Suprapubic skin (tissue), 4 donors: Measurements from ENCODE around the gene XYLT1. TPM values are rescaled to one million over a fixed set of nuclear protein-coding genes. Genes with fewer than 3 reads are reported as not detected.

Experiments
- DNase-seq, 2 donors: peaks; one replicate each; pipeline ENCODE4 v3.0.0-alpha.2; 2019; ENCODE audit warnings: low spot score in 2 of 2
- H3K27ac ChIP-seq: fragments of 200-600 bp; sonication (generic); one replicate; pipeline ENCODE4 v1.5.1; 2019
- H3K27me3 ChIP-seq: fragments of 200-600 bp; sonication (generic); one replicate; pipeline ENCODE4 v1.5.1; 2019
- H3K36me3 ChIP-seq: fragments of 200-600 bp; sonication (generic); one replicate; pipeline ENCODE4 v1.5.1; 2019
- H3K4me1 ChIP-seq: fragments of 200-600 bp; sonication (generic); one replicate; pipeline ENCODE4 v1.5.1; 2019
- H3K4me3 ChIP-seq: fragments of 200-600 bp; sonication (generic); one replicate; pipeline ENCODE4 v1.5.1; 2019; ENCODE audit warnings: mild to moderate bottlenecking
- H3K9me3 ChIP-seq: fragments of 200-600 bp; sonication (generic); one replicate; pipeline ENCODE4 v1.5.1; 2019
- CTCF ChIP-seq, 2 donors: fragments of 200-600 bp in 1 of 2; fragments of 450-650 bp in 1 of 2; sonication (generic) in 1 of 2; IDR thresholded peaks; one replicate each; pipeline ENCODE4 v1.5.1; 2016 to 2019; ENCODE audit warnings: antibody characterized with exemption in 2 of 2, mild to moderate bottlenecking in 1 of 2, moderate library complexity in 1 of 2
- EP300 ChIP-seq: sonication (generic); formaldehyde crosslinking; IDR thresholded peaks from one replicate; pipeline ENCODE4 v1.6.1; 2017; ENCODE audit warnings: antibody characterized with exemption
- POLR2A ChIP-seq, 2 donors: fragments of 450-650 bp; IDR thresholded peaks; one replicate each; pipeline ENCODE4 v1.6.1; 2017; ENCODE audit warnings: antibody characterized with exemption in 2 of 2, mild to moderate bottlenecking in 2 of 2, moderate library complexity in 2 of 2
- POLR2AphosphoS5 ChIP-seq, 3 donors: sonication (generic); formaldehyde crosslinking; IDR thresholded peaks; one replicate each; pipeline ENCODE4 v1.6.1; 2017; ENCODE audit warnings: antibody characterized with exemption in 3 of 3
- WGBS: methylation state at CpG from one replicate; pipeline ENCODE4 v1.1.5; 2018; 5-methylcytosine and 5-hydroxymethylcytosine counted together
- total RNA-seq, 4 donors: library from RNA; depleted of rRNA; stranded (reverse); fragments of >200 nt; gene quantifications; one replicate each; pipeline ENCODE4 v1.1.0, GENCODE V29; 2016

Gene XYLT1
- total RNA-seq, 4 donors from 2014 or later: 23.5 to 30.6 (median 25.7) TPM

GRCh38 chr16:17373533-17373932, 97.2 kb downstream of the XYLT1 start:
- Histone ChIP-seq H3K4me3 (no peak overlapping the region), H3K36me3 (no peaks in the 10 kb centered on the region), H3K9me3 (no peaks in the 10 kb centered on the region), H3K27ac (no peak overlapping the region), H3K4me1 (peaks cover 32% of the 10 kb centered on the region), H3K27me3 (no peaks in the 10 kb centered on the region)
- WGBS: 95% methylated on average over 3 of the region's 3 CpGs
- no peak for DNase-seq
- TF ChIP-seq POLR2AphosphoS5 (IDR thresholded peaks at IDR 0.05) (no peak), EP300 (no peak), POLR2A (IDR thresholded peaks at IDR 0.05) (no peak), CTCF (IDR thresholded peaks at IDR 0.05) (no peak)

GRCh38 chr16:17372386-17372785, 98.4 kb downstream of the XYLT1 start:
- Histone ChIP-seq H3K4me3 (no peak overlapping the region), H3K36me3 (no peaks in the 10 kb centered on the region), H3K9me3 (no peaks in the 10 kb centered on the region), H3K27ac (no peak overlapping the region), H3K27me3 (no peaks in the 10 kb centered on the region), H3K4me1 (peaks cover 31% of the 10 kb centered on the region)
- WGBS: 88% methylated on average over 5 of the region's 5 CpGs
- no peak for DNase-seq
- TF ChIP-seq POLR2AphosphoS5 (IDR thresholded peaks at IDR 0.05) (no peak), EP300 (no peak), POLR2A (IDR thresholded peaks at IDR 0.05) (no peak), CTCF (IDR thresholded peaks at IDR 0.05) (no peak)

GRCh38 chr16:17371299-17371698, 99.5 kb downstream of the XYLT1 start:
- Histone ChIP-seq H3K4me1 (peaks cover 37% of the 10 kb centered on the region), H3K4me3 (no peak overlapping the region), H3K36me3 (no peaks in the 10 kb centered on the region), H3K27me3 (no peaks in the 10 kb centered on the region), H3K27ac (no peak overlapping the region), H3K9me3 (no peaks in the 10 kb centered on the region)
- 83% methylated on average over 2 of the region's 2 CpGs for WGBS
- DNase-seq: no peak
- TF ChIP-seq POLR2AphosphoS5 (IDR thresholded peaks at IDR 0.05): no peak
- TF ChIP-seq CTCF (IDR thresholded peaks at IDR 0.05): no peak
- no peak for TF ChIP-seq EP300
- no peak for TF ChIP-seq POLR2A (IDR thresholded peaks at IDR 0.05)

GRCh38 chr16:17370731-17371285, 100.0 kb downstream of the XYLT1 start:
- no peak for DNase-seq
- Histone ChIP-seq H3K27me3 (no peaks in the 10 kb centered on the region), H3K4me1 (peaks cover 38% of the 10 kb centered on the region), H3K27ac (no peak overlapping the region), H3K4me3 (no peak overlapping the region), H3K36me3 (no peaks in the 10 kb centered on the region), H3K9me3 (no peaks in the 10 kb centered on the region)
- TF ChIP-seq CTCF (IDR thresholded peaks at IDR 0.05) (no peak), EP300 (no peak), POLR2AphosphoS5 (IDR thresholded peaks at IDR 0.05) (no peak), POLR2A (IDR thresholded peaks at IDR 0.05) (no peak)
- 80% methylated on average over 4 of the region's 4 CpGs for WGBS

- no peak for DNase-seq
- WGBS: 87% methylated on average over 13 of the region's 13 CpGs
- Histone ChIP-seq H3K4me3 (no peak overlapping the region), H3K9me3 (no peaks in the 10 kb centered on the region), H3K4me1 (peaks cover 37% of the 10 kb centered on the region), H3K27ac (no peak overlapping the region), H3K27me3 (no peaks in the 10 kb centered on the region), H3K36me3 (no peaks in the 10 kb centered on the region)
- TF ChIP-seq CTCF (IDR thresholded peaks at IDR 0.05) (no peak), POLR2AphosphoS5 (IDR thresholded peaks at IDR 0.05) (no peak), POLR2A (IDR thresholded peaks at IDR 0.05) (no peak), EP300 (no peak)
Measured at GRCh38 chr16:17370223-17370707, 100.5 kb downstream of the XYLT1 start.
